HepG2 (cell line): ENCODE data around the gene PKP3. TPM values are rescaled to one million over a fixed set of nuclear protein-coding genes. Genes with fewer than 3 reads are reported as not detected.

Experiments used
- HNRNPH1 ChIP-seq: fragments of 200-400 bp; formaldehyde crosslinking; optimal IDR thresholded peaks from 2 replicates; pipeline ENCODE3; 2017; ENCODE audit warnings: mild to moderate bottlenecking, low read depth, low read length
- NCOA2 ChIP-seq: sonication (generic); formaldehyde crosslinking; IDR thresholded peaks from 2 replicates; pipeline ENCODE4 v1.8.0; 2022; ENCODE audit warnings: inconsistent platforms
- NKX3-1 ChIP-seq: sonication (generic); formaldehyde crosslinking; IDR thresholded peaks from 2 replicates; pipeline ENCODE4 v1.5.0; 2020; ENCODE audit warnings: missing genetic modification reagents
- PHF21A ChIP-seq: sonication (generic); formaldehyde crosslinking; IDR thresholded peaks from 2 replicates; pipeline ENCODE4 v1.5.0; 2020; ENCODE audit warnings: mild to moderate bottlenecking, missing genetic modification reagents
- POLR2G ChIP-seq: fragments of 200-400 bp; formaldehyde crosslinking; IDR thresholded peaks from 2 replicates; pipeline ENCODE4 v1.6.1; 2018; ENCODE audit warnings: mild to moderate bottlenecking, low read depth, low read length, moderate library complexity
- SMAD1 ChIP-seq: sonication (generic); formaldehyde crosslinking; IDR thresholded peaks from 2 replicates; pipeline ENCODE4 v1.4.0; 2020; ENCODE audit warnings: missing genetic modification reagents, low read depth, mild to moderate bottlenecking, borderline replicate concordance
- ZNF546 ChIP-seq: sonication (generic); formaldehyde crosslinking; conservative IDR thresholded peaks from 2 replicates; pipeline ENCODE4 v1.8.1; 2023; ENCODE audit warnings: mild to moderate bottlenecking, missing genetic modification reagents
- ZNF660 ChIP-seq: sonication (generic); formaldehyde crosslinking; IDR thresholded peaks from 2 replicates; pipeline ENCODE4 v1.5.1; 2020; ENCODE audit warnings: mild to moderate bottlenecking, low read depth, missing genetic modification reagents, borderline replicate concordance
- ZNF724P ChIP-seq: sonication (generic); formaldehyde crosslinking; IDR thresholded peaks from 2 replicates; pipeline ENCODE4 v1.8.0; 2022; ENCODE audit warnings: missing genetic modification reagents, borderline replicate concordance
- ZNF781 ChIP-seq: sonication (generic); formaldehyde crosslinking; IDR thresholded peaks from 2 replicates; pipeline ENCODE4 v1.5.1; 2020; ENCODE audit warnings: borderline replicate concordance, mild to moderate bottlenecking, missing genetic modification reagents; ENCODE audit errors: not compliant biosample characterization
- polyA plus RNA-seq, 8 experiments: library from polyadenylated mRNA; depleted of rRNA in 3 of 8; stranded (reverse) in 7 of 8; unstranded in 1 of 8; fragments of >200 nt; fragmentation: Illumina TruSeq in 4 of 8; extraction: Trizol in 4 of 8; gene quantifications; 2 replicates each; pipeline versions ENCODE4 v1.2.1 to v1.2.3, GENCODE V29; 2011 to 2016; ENCODE audit warnings: low read depth in 4 of 8, missing spikeins in 1 of 8, mixed read lengths in 1 of 8; ENCODE audit not compliant: insufficient read depth in 1 of 8
- total RNA-seq, 5 experiments: library from RNA; depleted of rRNA; stranded (reverse); fragments of >200 nt; fragmentation: Illumina TruSeq; extraction: Trizol; gene quantifications; 2 replicates each; pipeline ENCODE4 v1.2.3, GENCODE V29; 2016; ENCODE audit warnings: low read depth in 1 of 5
- TF ChIP-seq, protein P1 (sequence below): sonication (generic); formaldehyde crosslinking; IDR thresholded peaks from 2 replicates; pipeline ENCODE4 v1.9.0; 2022; ENCODE audit warnings: low read depth, missing genetic modification reagents
- TF ChIP-seq, protein P2 (sequence below): sonication (generic); formaldehyde crosslinking; IDR thresholded peaks from 2 replicates; pipeline ENCODE4 v1.4.0; 2020; ENCODE audit warnings: mild to moderate bottlenecking, missing genetic modification reagents, borderline replicate concordance
- TF ChIP-seq, protein P3 (sequence below): IDR thresholded peaks from 2 replicates; pipeline ENCODE4 v1.6.1; 2018; ENCODE audit warnings: missing genetic modification reagents, mild to moderate bottlenecking, missing compliant biosample characterization
- TF ChIP-seq, protein P4 (sequence below): sonication (generic); formaldehyde crosslinking; IDR thresholded peaks from 2 replicates; pipeline ENCODE4 v1.8.1; 2022; ENCODE audit warnings: mild to moderate bottlenecking, missing genetic modification reagents

Gene PKP3
- total and polyA plus RNA-seq, 2 of the 13 experiments (the other 11 are each of a cell fraction or from before 2014, with no cell fraction given) = 18.0 to 28.7 TPM

GRCh38 chr11:353179-353873 is 40.7 kb upstream of the PKP3 start (continued):
- TF ChIP-seq, protein P1, sequence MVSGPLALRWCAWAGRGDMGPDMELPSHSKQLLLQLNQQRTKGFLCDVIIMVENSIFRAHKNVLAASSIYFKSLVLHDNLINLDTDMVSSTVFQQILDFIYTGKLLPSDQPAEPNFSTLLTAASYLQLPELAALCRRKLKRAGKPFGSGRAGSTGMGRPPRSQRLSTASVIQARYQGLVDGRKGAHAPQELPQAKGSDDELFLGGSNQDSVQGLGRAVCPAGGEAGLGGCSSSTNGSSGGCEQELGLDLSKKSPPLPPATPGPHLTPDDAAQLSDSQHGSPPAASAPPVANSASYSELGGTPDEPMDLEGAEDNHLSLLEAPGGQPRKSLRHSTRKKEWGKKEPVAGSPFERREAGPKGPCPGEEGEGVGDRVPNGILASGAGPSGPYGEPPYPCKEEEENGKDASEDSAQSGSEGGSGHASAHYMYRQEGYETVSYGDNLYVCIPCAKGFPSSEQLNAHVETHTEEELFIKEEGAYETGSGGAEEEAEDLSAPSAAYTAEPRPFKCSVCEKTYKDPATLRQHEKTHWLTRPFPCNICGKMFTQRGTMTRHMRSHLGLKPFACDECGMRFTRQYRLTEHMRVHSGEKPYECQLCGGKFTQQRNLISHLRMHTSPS = 0 out of 2 replicates have a peak, but pooled peaks have one; percentile 16
- no peak for TF ChIP-seq SMAD1 (CRISPR knock-in tag)
- peak; percentile 36; the same call in 1 of the 2 replicates for TF ChIP-seq NCOA2 (CRISPR knock-in tag)
- TF ChIP-seq ZNF724P (CRISPR knock-in tag) = peak; percentile 73; the same call in 1 of the 2 replicates
- TF ChIP-seq, protein P2, sequence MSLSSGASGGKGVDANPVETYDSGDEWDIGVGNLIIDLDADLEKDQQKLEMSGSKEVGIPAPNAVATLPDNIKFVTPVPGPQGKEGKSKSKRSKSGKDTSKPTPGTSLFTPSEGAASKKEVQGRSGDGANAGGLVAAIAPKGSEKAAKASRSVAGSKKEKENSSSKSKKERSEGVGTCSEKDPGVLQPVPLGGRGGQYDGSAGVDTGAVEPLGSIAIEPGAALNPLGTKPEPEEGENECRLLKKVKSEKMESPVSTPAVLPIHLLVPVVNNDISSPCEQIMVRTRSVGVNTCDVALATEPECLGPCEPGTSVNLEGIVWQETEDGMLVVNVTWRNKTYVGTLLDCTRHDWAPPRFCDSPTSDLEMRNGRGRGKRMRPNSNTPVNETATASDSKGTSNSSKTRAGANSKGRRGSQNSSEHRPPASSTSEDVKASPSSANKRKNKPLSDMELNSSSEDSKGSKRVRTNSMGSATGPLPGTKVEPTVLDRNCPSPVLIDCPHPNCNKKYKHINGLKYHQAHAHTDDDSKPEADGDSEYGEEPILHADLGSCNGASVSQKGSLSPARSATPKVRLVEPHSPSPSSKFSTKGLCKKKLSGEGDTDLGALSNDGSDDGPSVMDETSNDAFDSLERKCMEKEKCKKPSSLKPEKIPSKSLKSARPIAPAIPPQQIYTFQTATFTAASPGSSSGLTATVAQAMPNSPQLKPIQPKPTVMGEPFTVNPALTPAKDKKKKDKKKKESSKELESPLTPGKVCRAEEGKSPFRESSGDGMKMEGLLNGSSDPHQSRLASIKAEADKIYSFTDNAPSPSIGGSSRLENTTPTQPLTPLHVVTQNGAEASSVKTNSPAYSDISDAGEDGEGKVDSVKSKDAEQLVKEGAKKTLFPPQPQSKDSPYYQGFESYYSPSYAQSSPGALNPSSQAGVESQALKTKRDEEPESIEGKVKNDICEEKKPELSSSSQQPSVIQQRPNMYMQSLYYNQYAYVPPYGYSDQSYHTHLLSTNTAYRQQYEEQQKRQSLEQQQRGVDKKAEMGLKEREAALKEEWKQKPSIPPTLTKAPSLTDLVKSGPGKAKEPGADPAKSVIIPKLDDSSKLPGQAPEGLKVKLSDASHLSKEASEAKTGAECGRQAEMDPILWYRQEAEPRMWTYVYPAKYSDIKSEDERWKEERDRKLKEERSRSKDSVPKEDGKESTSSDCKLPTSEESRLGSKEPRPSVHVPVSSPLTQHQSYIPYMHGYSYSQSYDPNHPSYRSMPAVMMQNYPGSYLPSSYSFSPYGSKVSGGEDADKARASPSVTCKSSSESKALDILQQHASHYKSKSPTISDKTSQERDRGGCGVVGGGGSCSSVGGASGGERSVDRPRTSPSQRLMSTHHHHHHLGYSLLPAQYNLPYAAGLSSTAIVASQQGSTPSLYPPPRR (CRISPR knock-in tag) = peak; percentile 55; the same call in 1 of the 2 replicates
- no peak for TF ChIP-seq ZNF546
- TF ChIP-seq NKX3-1 (CRISPR knock-in tag) = peak; percentile 42; the same call in 1 of the 2 replicates
- TF ChIP-seq ZNF660 (CRISPR knock-in tag) = no peak
- TF ChIP-seq, protein P3, sequence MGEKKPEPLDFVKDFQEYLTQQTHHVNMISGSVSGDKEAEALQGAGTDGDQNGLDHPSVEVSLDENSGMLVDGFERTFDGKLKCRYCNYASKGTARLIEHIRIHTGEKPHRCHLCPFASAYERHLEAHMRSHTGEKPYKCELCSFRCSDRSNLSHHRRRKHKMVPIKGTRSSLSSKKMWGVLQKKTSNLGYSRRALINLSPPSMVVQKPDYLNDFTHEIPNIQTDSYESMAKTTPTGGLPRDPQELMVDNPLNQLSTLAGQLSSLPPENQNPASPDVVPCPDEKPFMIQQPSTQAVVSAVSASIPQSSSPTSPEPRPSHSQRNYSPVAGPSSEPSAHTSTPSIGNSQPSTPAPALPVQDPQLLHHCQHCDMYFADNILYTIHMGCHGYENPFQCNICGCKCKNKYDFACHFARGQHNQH (CRISPR knock-in tag) = peak; percentile 91
- TF ChIP-seq, protein P4, sequence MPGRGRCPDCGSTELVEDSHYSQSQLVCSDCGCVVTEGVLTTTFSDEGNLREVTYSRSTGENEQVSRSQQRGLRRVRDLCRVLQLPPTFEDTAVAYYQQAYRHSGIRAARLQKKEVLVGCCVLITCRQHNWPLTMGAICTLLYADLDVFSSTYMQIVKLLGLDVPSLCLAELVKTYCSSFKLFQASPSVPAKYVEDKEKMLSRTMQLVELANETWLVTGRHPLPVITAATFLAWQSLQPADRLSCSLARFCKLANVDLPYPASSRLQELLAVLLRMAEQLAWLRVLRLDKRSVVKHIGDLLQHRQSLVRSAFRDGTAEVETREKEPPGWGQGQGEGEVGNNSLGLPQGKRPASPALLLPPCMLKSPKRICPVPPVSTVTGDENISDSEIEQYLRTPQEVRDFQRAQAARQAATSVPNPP (CRISPR knock-in tag) = no peak
- peak; percentile 88 for TF ChIP-seq PHF21A (CRISPR knock-in tag)
- TF ChIP-seq POLR2G = peak; percentile 91
- TF ChIP-seq ZNF781 (CRISPR knock-in tag) = peak; percentile 18
- TF ChIP-seq HNRNPH1 = no peak
